GM06990 (cell line): ENCODE measurements around the gene CCBE1.
"Not testable (repeated sequence)": the region's sequence is repeated elsewhere in the genome, so short reads cannot be mapped to it uniquely, and the experiment has no call there.

Experiments
- DNase-seq: peaks from one replicate; pipeline ENCODE4 v3.0.0-alpha.2; 2011; ENCODE audit not compliant: insufficient read length; ENCODE audit errors: extremely low read depth
- H3K27me3 ChIP-seq: replicated peaks from 2 replicates; pipeline ENCODE4 v1.6.0; 2011; ENCODE audit warnings: low read length; ENCODE audit not compliant: control insufficient read depth, insufficient read depth
- H3K36me3 ChIP-seq: 2 replicates; pipeline ENCODE4 v1.5.1; 2011; ENCODE audit warnings: low read length; ENCODE audit not compliant: control insufficient read depth, insufficient read depth
- H3K4me3 ChIP-seq: replicated peaks from 2 replicates; pipeline ENCODE4 v1.5.1; 2011; ENCODE audit warnings: low read depth, mild to moderate bottlenecking, control low read depth, low read length
- TF ChIP-seq, protein P1 (sequence below): IDR thresholded peaks from 2 replicates; pipeline ENCODE4 v1.5.1; 2011; ENCODE audit warnings: low read length, control low read depth, mild to moderate bottlenecking, inconsistent platforms; ENCODE audit not compliant: insufficient read depth, poor library complexity, severe bottlenecking

The CCBE1 gene

DNA sequence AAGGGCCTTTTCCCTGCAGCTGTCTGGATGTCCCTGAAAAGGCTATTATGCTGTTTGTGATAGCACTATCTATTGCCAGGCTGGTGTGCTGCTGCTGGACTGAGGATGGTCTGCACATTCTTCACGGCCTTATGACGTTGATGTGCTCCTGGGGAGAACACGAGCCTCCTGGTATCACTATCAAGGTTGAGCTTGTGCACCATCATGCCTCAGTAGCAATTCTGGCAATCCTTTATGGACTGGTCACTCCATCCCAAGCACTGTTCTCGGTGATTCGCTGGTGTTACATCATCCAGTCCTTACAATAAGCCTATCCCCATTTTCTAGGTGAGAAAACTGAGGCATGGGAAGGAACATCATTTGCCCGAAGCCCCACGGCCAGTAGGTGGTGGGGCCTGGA is 18.2 kb upstream of the CCBE1 start:
- TF ChIP-seq, protein P1, sequence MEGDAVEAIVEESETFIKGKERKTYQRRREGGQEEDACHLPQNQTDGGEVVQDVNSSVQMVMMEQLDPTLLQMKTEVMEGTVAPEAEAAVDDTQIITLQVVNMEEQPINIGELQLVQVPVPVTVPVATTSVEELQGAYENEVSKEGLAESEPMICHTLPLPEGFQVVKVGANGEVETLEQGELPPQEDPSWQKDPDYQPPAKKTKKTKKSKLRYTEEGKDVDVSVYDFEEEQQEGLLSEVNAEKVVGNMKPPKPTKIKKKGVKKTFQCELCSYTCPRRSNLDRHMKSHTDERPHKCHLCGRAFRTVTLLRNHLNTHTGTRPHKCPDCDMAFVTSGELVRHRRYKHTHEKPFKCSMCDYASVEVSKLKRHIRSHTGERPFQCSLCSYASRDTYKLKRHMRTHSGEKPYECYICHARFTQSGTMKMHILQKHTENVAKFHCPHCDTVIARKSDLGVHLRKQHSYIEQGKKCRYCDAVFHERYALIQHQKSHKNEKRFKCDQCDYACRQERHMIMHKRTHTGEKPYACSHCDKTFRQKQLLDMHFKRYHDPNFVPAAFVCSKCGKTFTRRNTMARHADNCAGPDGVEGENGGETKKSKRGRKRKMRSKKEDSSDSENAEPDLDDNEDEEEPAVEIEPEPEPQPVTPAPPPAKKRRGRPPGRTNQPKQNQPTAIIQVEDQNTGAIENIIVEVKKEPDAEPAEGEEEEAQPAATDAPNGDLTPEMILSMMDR, result no peak
- Histone ChIP-seq H3K4me3 (no peak overlapping the region), H3K36me3 (no peaks in the 10 kb centered on the region), H3K27me3 (peaks cover 2% of the 10 kb centered on the region)
- no peak for DNase-seq

DNA sequence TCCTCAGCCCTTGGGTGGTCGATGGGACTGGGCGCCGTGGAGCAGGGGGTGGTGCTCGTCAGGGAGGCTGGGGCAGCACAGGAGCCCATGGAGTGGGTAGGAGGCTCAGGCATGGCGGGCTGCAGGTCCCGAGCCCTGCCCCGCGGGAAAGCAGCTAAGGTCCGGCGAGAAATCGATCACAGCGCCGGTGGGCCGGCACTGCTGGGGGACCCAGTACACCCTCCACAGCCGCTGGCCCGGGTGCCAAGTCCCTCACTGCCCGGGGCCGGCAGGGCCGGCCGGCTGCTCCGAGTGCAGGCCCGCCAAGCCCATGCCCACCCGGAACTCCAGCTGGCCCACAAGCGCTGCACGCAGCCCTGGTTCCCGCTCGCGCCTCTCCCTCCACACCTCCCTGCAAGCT is 16.9 kb upstream of the CCBE1 start:
- H3K27me3 ChIP-seq, DNase-seq, H3K4me3 ChIP-seq, H3K36me3 ChIP-seq: not testable (repeated sequence)

GRCh38 chr18:59712311-59712710 is 15.1 kb upstream of the CCBE1 start:
- no peak for DNase-seq
- no peaks in the 10 kb centered on the region; the same call in 1 of the 2 replicates for H3K27me3 ChIP-seq
- no peak overlapping the region for H3K4me3 ChIP-seq
- no peaks in the 10 kb centered on the region for H3K36me3 ChIP-seq
- TF ChIP-seq, protein P1, result no peak

DNA sequence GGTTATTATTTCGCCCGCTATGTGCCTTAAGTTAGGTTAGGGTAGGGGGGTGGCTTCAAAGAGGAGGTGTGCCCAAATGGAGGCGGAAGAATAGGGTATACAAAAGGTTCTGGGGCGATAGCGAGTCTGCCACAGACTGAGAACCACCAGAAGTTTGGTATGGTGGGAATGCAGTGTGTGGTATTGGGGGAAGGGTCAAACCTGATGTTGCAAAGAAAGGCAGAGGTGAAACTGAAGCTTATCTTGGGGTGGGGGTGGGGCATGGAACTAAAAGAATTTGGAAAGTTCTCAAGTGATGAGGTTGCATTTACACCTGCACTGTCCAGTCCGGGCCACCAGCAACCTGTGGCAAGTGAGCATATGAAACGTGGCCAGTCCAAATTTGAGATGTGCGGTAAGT is 11.8 kb upstream of the CCBE1 start:
- no peaks in the 10 kb centered on the region for H3K36me3 ChIP-seq
- DNase-seq, result no peak
- TF ChIP-seq, protein P1, result no peak
- no peak overlapping the region for H3K4me3 ChIP-seq
- no peaks in the 10 kb centered on the region; the same call in none of the 2 replicates for H3K27me3 ChIP-seq

DNA sequence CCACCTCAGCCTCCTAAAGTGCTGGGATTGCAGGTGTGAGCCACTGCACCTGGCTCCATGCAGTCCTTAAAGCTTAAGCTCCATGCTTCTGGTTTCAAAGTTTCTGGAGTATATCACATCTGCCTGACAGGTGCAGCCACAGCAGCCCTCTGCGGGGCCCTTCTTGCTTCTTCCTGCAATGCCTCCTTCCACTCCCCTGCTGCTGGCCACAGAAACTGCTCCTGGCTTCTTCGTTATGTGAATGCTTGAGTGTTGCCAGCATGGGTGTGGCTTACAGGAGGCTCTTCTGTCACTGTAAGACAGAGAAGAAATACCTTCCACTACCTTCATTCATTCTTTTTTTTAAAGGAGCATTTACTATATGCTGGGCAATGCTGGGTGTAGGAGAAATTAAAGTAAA is 10.1 kb upstream of the CCBE1 start:
- Histone ChIP-seq H3K27me3 (no peaks in the 10 kb centered on the region; the same call in none of the 2 replicates), H3K4me3 (no peak overlapping the region), H3K36me3 (no peaks in the 10 kb centered on the region)
- TF ChIP-seq, protein P1, result no peak
- no peak for DNase-seq

- TF ChIP-seq, protein P1, result no peak
- Histone ChIP-seq H3K27me3 (no peaks in the 10 kb centered on the region; the same call in none of the 2 replicates), H3K36me3 (no peaks in the 10 kb centered on the region), H3K4me3 (no peak overlapping the region)
- no peak for DNase-seq
Measured at GRCh38 chr18:59706499-59706898, 9.3 kb upstream of the CCBE1 start.
